GM18502 (cell line): Measurements from ENCODE around the gene SP100.
"Not testable (repeated sequence)": the region's sequence is repeated elsewhere in the genome, so short reads cannot be mapped to it uniquely, and the experiment has no call there.

Experiments
- ATAC-seq: cut with Tn5 transposase; IDR thresholded peaks from one replicate; pipeline ENCODE4 v1.9.1; 2021; ENCODE audit warnings: mild to moderate bottlenecking; ENCODE audit not compliant: unreplicated experiment, poor library complexity

The SP100 gene

DNA sequence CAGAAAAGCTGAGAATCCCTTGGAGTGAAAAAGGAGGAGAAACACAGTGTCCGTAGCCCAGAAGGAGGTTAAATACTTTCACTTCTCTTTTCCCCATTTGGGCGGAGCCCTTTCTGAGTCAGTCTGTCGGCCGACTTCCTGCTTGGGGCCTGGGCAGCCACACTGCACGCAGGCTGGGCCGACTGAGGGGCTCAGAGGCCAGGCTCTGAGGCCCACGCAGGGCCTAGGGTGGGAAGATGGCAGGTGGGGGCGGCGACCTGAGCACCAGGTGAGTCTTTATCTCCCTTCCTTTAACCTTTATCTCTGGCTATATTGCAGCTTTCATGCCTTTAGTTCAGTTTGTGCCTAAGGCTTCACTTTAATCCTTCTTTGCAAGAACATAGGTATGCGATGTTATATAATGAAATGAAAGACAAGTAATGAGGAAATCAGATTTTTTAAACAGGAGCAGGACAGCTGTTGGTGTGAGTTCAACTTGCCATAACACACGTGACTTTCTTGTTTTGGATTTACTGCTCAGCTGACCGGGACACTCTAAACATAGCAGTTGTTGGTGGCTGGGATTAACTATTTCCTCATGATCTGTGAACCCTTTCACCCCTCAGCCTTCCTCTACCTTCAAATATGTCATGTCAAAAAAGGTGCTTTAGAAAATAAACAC is at the start of gene SP100:
SP100 (plus strand) TSS at position 141 of the 661 bp plus-strand sequence; CDS start at position 237, 96 bp downstream.
- ATAC-seq, result peak; percentile 86

DNA sequence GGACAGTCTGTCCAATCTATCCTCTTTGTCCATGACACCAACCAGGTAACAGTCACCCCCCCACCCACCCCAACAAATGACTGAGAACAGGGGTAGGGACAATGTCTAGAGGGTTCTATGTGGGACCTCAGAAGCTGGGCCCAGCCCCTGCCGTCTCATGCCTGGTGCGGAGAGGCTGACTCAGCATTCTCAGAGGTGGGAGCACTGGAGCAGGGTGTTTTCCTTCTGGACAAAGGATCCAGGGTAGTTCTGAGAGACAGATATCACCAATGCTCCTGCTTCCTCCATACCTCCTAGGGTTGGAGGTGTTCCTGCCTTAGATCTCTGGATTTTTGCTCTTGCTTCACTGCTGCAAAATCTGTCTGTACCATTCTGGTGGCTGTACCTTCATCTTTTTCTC is 33.9 kb upstream of the SP100 start:
- no peak for ATAC-seq

- no peak for ATAC-seq
Observed at GRCh38 chr2:230383453-230383852, 32.5 kb upstream of the SP100 start.

DNA sequence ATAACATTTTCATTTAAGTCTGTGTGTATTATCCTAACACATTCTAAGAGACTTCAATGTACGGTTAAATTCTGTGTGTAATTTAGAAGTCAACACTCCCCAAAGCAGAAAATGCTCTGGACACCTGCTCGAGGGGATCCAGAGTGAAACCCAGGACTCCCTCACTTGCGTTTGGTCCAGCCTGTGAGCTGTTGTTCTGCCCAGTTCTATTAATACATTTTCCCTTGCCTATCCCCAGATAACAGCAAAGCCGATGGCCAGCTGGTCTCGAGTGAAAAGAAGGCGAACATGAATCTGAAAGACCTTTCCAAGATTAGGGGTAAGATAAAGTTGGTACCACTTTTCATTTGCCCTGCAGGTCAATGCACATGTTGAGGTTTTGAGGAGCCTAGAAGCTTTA is 31.0 kb upstream of the SP100 start:
- no peak for ATAC-seq

GRCh38 chr2:230394301-230394700 is 21.7 kb upstream of the SP100 start:
- no peak for ATAC-seq

- not testable (repeated sequence) for ATAC-seq
Observed at GRCh38 chr2:230398698-230399097, 17.3 kb upstream of the SP100 start.

- ATAC-seq, result no peak
Observed at GRCh38 chr2:230400041-230400440, 16.0 kb upstream of the SP100 start.

- no peak for ATAC-seq
Observed at GRCh38 chr2:230400454-230400853, 15.5 kb upstream of the SP100 start.

GRCh38 chr2:230401026-230401425 is 15.0 kb upstream of the SP100 start:
- not testable (repeated sequence) for ATAC-seq

GRCh38 chr2:230403746-230404145 is 12.3 kb upstream of the SP100 start:
- ATAC-seq, result no peak

- ATAC-seq, result no peak
Observed at GRCh38 chr2:230405824-230406223, 10.2 kb upstream of the SP100 start.

GRCh38 chr2:230408244-230408842 is 7.7 kb upstream of the SP100 start:
- no peak for ATAC-seq

GRCh38 chr2:230409316-230409715 is 6.7 kb upstream of the SP100 start:
- ATAC-seq, result not testable (repeated sequence)

- ATAC-seq, result no peak
Observed at GRCh38 chr2:230410263-230410662, 5.7 kb upstream of the SP100 start.

- no peak for ATAC-seq
Observed at GRCh38 chr2:230410861-230411569, 5.0 kb upstream of the SP100 start.

DNA sequence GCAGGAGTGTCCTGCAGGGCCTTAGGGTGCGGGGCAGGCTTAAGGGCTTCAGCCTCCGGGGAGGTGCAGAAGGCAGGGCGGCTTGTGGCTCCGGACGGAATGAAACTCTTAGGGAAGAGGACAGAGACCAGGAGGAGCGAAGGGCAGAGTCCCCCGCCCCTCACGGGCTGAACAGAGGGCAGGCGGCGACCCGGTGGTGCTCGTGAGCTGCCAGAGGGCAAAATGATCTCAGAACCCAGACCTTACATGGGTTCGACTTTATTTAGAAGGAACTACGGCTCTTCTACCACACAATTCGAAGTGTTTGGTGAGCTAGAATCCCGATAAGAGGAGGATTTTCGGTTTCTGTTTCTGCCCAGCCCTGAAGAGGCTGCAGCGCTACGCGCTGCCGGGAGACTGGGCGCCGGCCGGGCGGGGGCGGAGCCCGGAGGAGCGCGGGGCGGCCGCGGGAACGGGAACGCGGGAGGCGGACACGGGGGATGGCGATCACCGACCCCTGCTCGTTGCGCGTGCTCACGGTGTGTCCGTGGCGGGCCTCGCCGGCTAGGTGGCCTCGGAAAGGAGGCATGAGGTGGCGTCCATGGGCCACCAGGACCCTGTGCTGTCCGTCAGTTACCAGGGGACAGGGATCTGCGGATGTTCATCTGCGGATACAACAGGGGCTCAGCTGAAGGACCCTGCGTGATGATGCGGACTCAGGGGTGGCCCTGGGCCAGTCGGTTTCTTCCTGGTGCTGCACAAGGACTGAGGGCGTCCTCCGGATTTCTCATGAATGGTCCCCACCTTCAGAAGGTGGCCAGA is 4.2 kb upstream of the SP100 start:
- ATAC-seq, result peak; percentile 62

DNA sequence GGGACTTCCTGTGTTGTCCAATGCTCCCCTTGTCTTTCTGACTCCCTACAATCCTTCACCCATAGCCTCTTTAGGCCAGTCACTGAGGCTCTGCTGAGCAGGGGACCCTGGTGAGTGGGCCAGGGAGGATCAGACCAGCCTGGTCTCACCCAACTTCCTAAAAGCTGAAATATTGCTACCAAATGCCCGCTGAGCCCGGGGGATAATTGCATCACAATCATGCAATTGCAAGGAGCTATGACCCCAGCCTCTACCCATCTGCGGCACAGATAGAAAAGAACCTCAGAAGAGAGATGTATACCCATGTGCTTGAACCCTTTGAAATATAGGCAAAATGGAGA is 3.7 kb upstream of the SP100 start:
- no peak for ATAC-seq

DNA sequence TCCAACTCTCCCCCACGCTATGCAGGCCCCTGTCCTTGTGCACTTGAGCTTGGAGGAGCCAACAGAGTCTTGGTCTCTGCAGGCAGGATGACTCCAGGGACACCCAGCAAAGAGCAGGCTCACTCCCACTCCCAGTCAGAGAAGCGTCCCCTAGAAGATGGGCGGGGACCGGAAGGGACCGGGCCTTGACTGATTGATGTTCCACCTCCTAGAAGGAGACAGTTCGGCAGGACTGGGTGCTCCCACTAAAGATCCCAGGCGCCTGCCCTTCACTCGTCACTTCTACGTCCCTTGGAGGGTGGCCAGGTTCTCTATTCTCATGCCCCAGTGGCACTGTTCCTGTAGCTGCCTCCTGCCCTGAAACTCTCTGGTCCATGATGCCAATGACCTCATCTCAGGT is 3.2 kb upstream of the SP100 start:
- no peak for ATAC-seq

DNA sequence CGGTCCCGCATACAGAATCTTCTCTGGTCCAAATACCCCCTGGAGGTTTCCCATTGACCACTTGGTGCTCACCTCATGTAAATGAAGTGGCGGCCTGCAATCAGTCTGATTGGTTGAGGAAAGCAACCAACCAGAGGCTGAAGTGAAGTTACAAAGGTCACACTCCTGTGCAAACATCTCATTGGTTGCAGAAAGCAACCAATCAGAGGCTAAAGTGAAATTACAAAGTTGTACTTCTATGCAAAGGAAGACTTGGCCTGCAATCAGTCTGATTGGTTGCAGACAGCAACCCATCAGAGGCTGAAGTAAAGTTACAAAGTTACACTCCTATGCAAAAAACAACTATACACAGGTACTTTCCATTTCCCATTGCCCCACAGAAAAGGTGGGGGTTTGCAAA is 2.5 kb upstream of the SP100 start:
- no peak for ATAC-seq

DNA sequence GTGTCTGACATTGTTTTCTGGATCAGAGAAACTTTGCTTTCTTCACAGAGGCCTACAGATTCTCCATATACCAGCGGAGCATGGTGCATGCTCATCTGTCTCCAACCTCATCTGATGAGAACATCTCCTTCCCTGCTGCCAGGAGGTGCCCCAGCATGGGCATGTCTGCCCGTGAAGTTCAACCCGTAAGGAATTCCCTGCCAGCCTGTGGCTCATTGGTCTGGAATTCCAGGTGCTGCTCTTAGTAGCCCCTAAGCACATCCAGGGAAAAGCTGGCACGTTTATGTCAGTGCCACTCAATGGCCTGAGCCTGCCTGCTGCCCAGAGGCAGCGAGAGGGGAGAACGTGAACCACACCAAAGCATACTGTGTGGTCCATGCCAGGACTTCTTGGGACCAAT is 1.7 kb upstream of the SP100 start:
- ATAC-seq, result no peak

DNA sequence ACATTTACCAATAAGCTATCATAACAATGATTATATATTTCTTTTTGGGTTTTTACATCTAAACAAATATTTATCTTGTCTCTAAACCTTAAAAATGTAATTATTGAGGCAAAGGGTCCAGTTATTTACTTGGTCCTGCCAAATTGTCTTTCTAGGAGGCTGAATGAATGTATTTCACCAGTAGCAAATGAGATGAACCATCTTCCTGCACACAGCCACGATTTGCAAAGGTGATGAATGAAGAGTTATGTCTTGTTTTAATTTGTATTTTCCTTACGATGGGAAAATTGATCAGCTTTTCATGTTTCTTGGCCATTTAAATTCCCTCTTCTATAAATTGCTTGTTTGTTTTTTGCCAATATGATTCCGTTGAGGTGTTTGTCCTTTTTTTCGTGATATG is 1.4 kb downstream of the SP100 start:
- no peak for ATAC-seq
